Glutamatergic neuron (in vitro differentiated cells): ENCODE data around the gene UBQLN1. TPM values are rescaled to one million over a fixed set of nuclear protein-coding genes. Genes with fewer than 3 reads are reported as not detected.

Source experiments
- DNase-seq: peaks from one replicate; pipeline ENCODE4 v3.0.0; 2022
- H3K27ac Mint-ChIP-seq: one replicate; pipeline ENCODE4 v1.8.0; 2020; ENCODE audit warnings: mild to moderate bottlenecking, mixed read lengths, inconsistent platforms; ENCODE audit not compliant: unreplicated experiment
- H3K27me3 Mint-ChIP-seq: one replicate; pipeline ENCODE4 v1.8.0; 2020; ENCODE audit warnings: mild to moderate bottlenecking, moderate library complexity, mixed read lengths, inconsistent platforms; ENCODE audit not compliant: unreplicated experiment
- H3K36me3 Mint-ChIP-seq: one replicate; pipeline ENCODE4 v1.8.0; 2020; ENCODE audit warnings: mild to moderate bottlenecking, mixed read lengths, inconsistent platforms; ENCODE audit not compliant: unreplicated experiment
- H3K4me1 Mint-ChIP-seq: one replicate; pipeline ENCODE4 v1.8.0; 2020; ENCODE audit warnings: mild to moderate bottlenecking, low read depth, mixed read lengths, inconsistent platforms; ENCODE audit not compliant: unreplicated experiment
- H3K4me3 Mint-ChIP-seq: one replicate; pipeline ENCODE4 v1.8.0; 2020; ENCODE audit warnings: mild to moderate bottlenecking, mixed read lengths, inconsistent platforms; ENCODE audit not compliant: unreplicated experiment
- H3K9me3 Mint-ChIP-seq: one replicate; pipeline ENCODE4 v1.8.0; 2020; ENCODE audit warnings: mild to moderate bottlenecking, moderate library complexity, mixed read lengths, inconsistent platforms; ENCODE audit not compliant: unreplicated experiment
- CTCF ChIP-seq: fragments of 200-600 bp; sonication (generic); IDR thresholded peaks from one replicate; pipeline ENCODE4 v1.5.0; 2021; ENCODE audit not compliant: partially characterized antibody, unreplicated experiment
- total RNA-seq: library from RNA; stranded (reverse); fragmentation: NEBNext Ultra II Directional; extraction: Animal tissue kit (Norgen Biotek cat#: 25700); gene quantifications from one replicate; pipeline ENCODE4 v1.2.1, GENCODE V29; 2021; ENCODE audit not compliant: unreplicated experiment

Gene UBQLN1
- total RNA-seq, 1 donor from 2014 or later = 188 TPM

GRCh38 chr9:83671451-83671850 is 36.3 kb downstream of the UBQLN1 start:
- Mint-ChIP-seq H3K27me3 (peaks cover 2% of the 10 kb centered on the region), H3K27ac (no peak overlapping the region), H3K4me1 (no peaks in the 10 kb centered on the region), H3K36me3 (no peaks in the 10 kb centered on the region), H3K9me3 (peaks cover 4% of the 10 kb centered on the region), H3K4me3 (no peak overlapping the region)
- no peak for TF ChIP-seq CTCF
- DNase-seq = no peak

- no peak overlapping the region for H3K4me3 Mint-ChIP-seq
- no peaks in the 10 kb centered on the region for H3K4me1 Mint-ChIP-seq
- peaks cover 2% of the 10 kb centered on the region for H3K27me3 Mint-ChIP-seq
- DNase-seq = no peak
- H3K9me3 Mint-ChIP-seq = peaks cover 4% of the 10 kb centered on the region
- TF ChIP-seq CTCF = no peak
- no peak overlapping the region for H3K27ac Mint-ChIP-seq
- no peaks in the 10 kb centered on the region for H3K36me3 Mint-ChIP-seq
Observed at GRCh38 chr9:83670381-83670780, 37.4 kb downstream of the UBQLN1 start.

- Mint-ChIP-seq H3K27ac (no peak overlapping the region), H3K27me3 (no peaks in the 10 kb centered on the region), H3K9me3 (peaks cover 4% of the 10 kb centered on the region), H3K4me1 (no peaks in the 10 kb centered on the region), H3K36me3 (no peaks in the 10 kb centered on the region), H3K4me3 (no peak overlapping the region)
- no peak for TF ChIP-seq CTCF
- DNase-seq = no peak
Observed at GRCh38 chr9:83669067-83669466, 38.7 kb downstream of the UBQLN1 start.

- no peak for TF ChIP-seq CTCF
Observed at GRCh38 chr9:83665580-83666200, 42.1 kb downstream of the UBQLN1 start.

GRCh38 chr9:83662933-83663332 is 44.8 kb downstream of the UBQLN1 start:
- Mint-ChIP-seq H3K4me3 (no peak overlapping the region), H3K36me3 (no peaks in the 10 kb centered on the region), H3K27me3 (no peaks in the 10 kb centered on the region), H3K27ac (no peak overlapping the region), H3K4me1 (no peaks in the 10 kb centered on the region), H3K9me3 (peaks cover 1% of the 10 kb centered on the region)
- TF ChIP-seq CTCF = no peak
- no peak for DNase-seq

More at GRCh38 chr9:83665580-83666200, 42.1 kb downstream of the UBQLN1 start:
- no peak for DNase-seq
- Mint-ChIP-seq H3K27ac (no peak overlapping the region), H3K27me3 (no peaks in the 10 kb centered on the region), H3K4me3 (no peak overlapping the region), H3K9me3 (peaks cover 4% of the 10 kb centered on the region), H3K4me1 (no peaks in the 10 kb centered on the region), H3K36me3 (no peaks in the 10 kb centered on the region)
